HepG2 (cell line): ENCODE results near the gene MRPL28. TPM values are rescaled to one million over a fixed set of nuclear protein-coding genes. Genes with fewer than 3 reads are reported as not detected.

Experiments
- DNMT3B ChIP-seq: conservative IDR thresholded peaks from 2 replicates; pipeline ENCODE4 v1.6.1; 2016; ENCODE audit warnings: missing biosample characterization, control low read depth
- HOXA7 ChIP-seq: sonication (generic); formaldehyde crosslinking; IDR thresholded peaks from 2 replicates; pipeline ENCODE4 v1.8.1; 2022; ENCODE audit warnings: mild to moderate bottlenecking, missing genetic modification reagents, moderate library complexity
- KLF6 ChIP-seq: IDR thresholded peaks from 2 replicates; pipeline ENCODE4 v1.8.0; 2016; ENCODE audit warnings: missing biosample characterization, missing genetic modification reagents
- MIER2 ChIP-seq: IDR thresholded peaks from 2 replicates; pipeline ENCODE4 v1.6.1; 2016; ENCODE audit warnings: missing biosample characterization, missing genetic modification reagents
- NFKBIZ ChIP-seq: IDR thresholded peaks from 2 replicates; pipeline ENCODE4 v1.6.1; 2018; ENCODE audit warnings: missing genetic modification reagents, missing compliant biosample characterization
- NR2C2 ChIP-seq: sonication (generic); formaldehyde crosslinking; IDR thresholded peaks from 2 replicates; pipeline ENCODE4 v1.4.0; 2020; ENCODE audit warnings: missing genetic modification reagents, mild to moderate bottlenecking, moderate library complexity, borderline replicate concordance
- PLRG1 ChIP-seq: fragments of 450-650 bp; conservative IDR thresholded peaks from 2 replicates; pipeline ENCODE4 v1.6.1; 2016
- POGZ ChIP-seq: sonication (generic); formaldehyde crosslinking; IDR thresholded peaks from 2 replicates; pipeline ENCODE4 v1.4.0; 2020; ENCODE audit warnings: mild to moderate bottlenecking, missing genetic modification reagents
- RBM39 ChIP-seq: fragments of 200-400 bp; formaldehyde crosslinking; IDR thresholded peaks from one replicate; pipeline ENCODE4 v1.6.1; 2018; ENCODE audit warnings: antibody characterized with exemption, mild to moderate bottlenecking, low read depth, low read length; ENCODE audit not compliant: poor library complexity, severe bottlenecking
- SALL2 ChIP-seq: sonication (generic); formaldehyde crosslinking; IDR thresholded peaks from 2 replicates; pipeline ENCODE4 v1.8.1; 2023; ENCODE audit warnings: mild to moderate bottlenecking, missing genetic modification reagents, inconsistent platforms
- SMAD9 ChIP-seq: sonication (generic); formaldehyde crosslinking; IDR thresholded peaks from 2 replicates; pipeline ENCODE4 v1.5.1; 2020; ENCODE audit warnings: mild to moderate bottlenecking, missing genetic modification reagents
- TEAD3 ChIP-seq: optimal IDR thresholded peaks from 2 replicates; pipeline ENCODE3; 2016; ENCODE audit warnings: borderline replicate concordance
- THYN1 ChIP-seq: sonication (generic); formaldehyde crosslinking; IDR thresholded peaks from 2 replicates; pipeline ENCODE4 v1.8.1; 2023; ENCODE audit warnings: low read depth, mild to moderate bottlenecking, moderate library complexity, missing genetic modification reagents, borderline replicate concordance
- ZBTB43 ChIP-seq: sonication (generic); formaldehyde crosslinking; conservative IDR thresholded peaks from 2 replicates; pipeline ENCODE4 v1.4.0; 2020; ENCODE audit warnings: missing genetic modification reagents
- ZFP37 ChIP-seq: sonication (generic); formaldehyde crosslinking; IDR thresholded peaks from 2 replicates; pipeline ENCODE4 v1.4.0; 2020; ENCODE audit warnings: missing genetic modification reagents, borderline replicate concordance
- ZNF24 ChIP-seq: fragments of 450-650 bp; IDR thresholded peaks from 2 replicates; pipeline ENCODE4 v1.6.1; 2017; ENCODE audit warnings: antibody characterized with exemption, mild to moderate bottlenecking
- ZNF550 ChIP-seq: sonication (generic); formaldehyde crosslinking; IDR thresholded peaks from 2 replicates; pipeline ENCODE4 v1.4.0; 2020; ENCODE audit warnings: mild to moderate bottlenecking, missing genetic modification reagents, borderline replicate concordance
- ZNF639 ChIP-seq: conservative IDR thresholded peaks from 2 replicates; pipeline ENCODE4 v1.6.1; 2018; ENCODE audit warnings: missing genetic modification reagents
- ZNF670 ChIP-seq: sonication (generic); formaldehyde crosslinking; IDR thresholded peaks from 2 replicates; pipeline ENCODE4 v1.8.0; 2022; ENCODE audit warnings: mild to moderate bottlenecking, missing genetic modification reagents, borderline replicate concordance
- ZNF724P ChIP-seq: sonication (generic); formaldehyde crosslinking; IDR thresholded peaks from 2 replicates; pipeline ENCODE4 v1.8.0; 2022; ENCODE audit warnings: missing genetic modification reagents, borderline replicate concordance
- ZNF761 ChIP-seq: sonication (generic); formaldehyde crosslinking; conservative IDR thresholded peaks from 2 replicates; pipeline ENCODE4 v1.4.0; 2020; ENCODE audit warnings: mild to moderate bottlenecking, missing genetic modification reagents
- polyA plus RNA-seq, 8 experiments: library from polyadenylated mRNA; depleted of rRNA in 3 of 8; stranded (reverse) in 7 of 8; unstranded in 1 of 8; fragments of >200 nt; fragmentation: Illumina TruSeq in 4 of 8; extraction: Trizol in 4 of 8; gene quantifications; 2 replicates each; pipeline versions ENCODE4 v1.2.1 to v1.2.3, GENCODE V29; 2011 to 2016; ENCODE audit warnings: low read depth in 4 of 8, missing spikeins in 1 of 8, mixed read lengths in 1 of 8; ENCODE audit not compliant: insufficient read depth in 1 of 8
- total RNA-seq, 5 experiments: library from RNA; depleted of rRNA; stranded (reverse); fragments of >200 nt; fragmentation: Illumina TruSeq; extraction: Trizol; gene quantifications; 2 replicates each; pipeline ENCODE4 v1.2.3, GENCODE V29; 2016; ENCODE audit warnings: low read depth in 1 of 5
- TF ChIP-seq, protein P1 (sequence below): sonication (generic); formaldehyde crosslinking; IDR thresholded peaks from 2 replicates; pipeline ENCODE4 v1.9.0; 2021; ENCODE audit warnings: mild to moderate bottlenecking, missing genetic modification reagents

Gene MRPL28
- total and polyA plus RNA-seq, 2 of the 13 experiments (the other 11 are each of a cell fraction or from before 2014, with no cell fraction given), result 114 to 135 TPM

- TF ChIP-seq, protein P1, sequence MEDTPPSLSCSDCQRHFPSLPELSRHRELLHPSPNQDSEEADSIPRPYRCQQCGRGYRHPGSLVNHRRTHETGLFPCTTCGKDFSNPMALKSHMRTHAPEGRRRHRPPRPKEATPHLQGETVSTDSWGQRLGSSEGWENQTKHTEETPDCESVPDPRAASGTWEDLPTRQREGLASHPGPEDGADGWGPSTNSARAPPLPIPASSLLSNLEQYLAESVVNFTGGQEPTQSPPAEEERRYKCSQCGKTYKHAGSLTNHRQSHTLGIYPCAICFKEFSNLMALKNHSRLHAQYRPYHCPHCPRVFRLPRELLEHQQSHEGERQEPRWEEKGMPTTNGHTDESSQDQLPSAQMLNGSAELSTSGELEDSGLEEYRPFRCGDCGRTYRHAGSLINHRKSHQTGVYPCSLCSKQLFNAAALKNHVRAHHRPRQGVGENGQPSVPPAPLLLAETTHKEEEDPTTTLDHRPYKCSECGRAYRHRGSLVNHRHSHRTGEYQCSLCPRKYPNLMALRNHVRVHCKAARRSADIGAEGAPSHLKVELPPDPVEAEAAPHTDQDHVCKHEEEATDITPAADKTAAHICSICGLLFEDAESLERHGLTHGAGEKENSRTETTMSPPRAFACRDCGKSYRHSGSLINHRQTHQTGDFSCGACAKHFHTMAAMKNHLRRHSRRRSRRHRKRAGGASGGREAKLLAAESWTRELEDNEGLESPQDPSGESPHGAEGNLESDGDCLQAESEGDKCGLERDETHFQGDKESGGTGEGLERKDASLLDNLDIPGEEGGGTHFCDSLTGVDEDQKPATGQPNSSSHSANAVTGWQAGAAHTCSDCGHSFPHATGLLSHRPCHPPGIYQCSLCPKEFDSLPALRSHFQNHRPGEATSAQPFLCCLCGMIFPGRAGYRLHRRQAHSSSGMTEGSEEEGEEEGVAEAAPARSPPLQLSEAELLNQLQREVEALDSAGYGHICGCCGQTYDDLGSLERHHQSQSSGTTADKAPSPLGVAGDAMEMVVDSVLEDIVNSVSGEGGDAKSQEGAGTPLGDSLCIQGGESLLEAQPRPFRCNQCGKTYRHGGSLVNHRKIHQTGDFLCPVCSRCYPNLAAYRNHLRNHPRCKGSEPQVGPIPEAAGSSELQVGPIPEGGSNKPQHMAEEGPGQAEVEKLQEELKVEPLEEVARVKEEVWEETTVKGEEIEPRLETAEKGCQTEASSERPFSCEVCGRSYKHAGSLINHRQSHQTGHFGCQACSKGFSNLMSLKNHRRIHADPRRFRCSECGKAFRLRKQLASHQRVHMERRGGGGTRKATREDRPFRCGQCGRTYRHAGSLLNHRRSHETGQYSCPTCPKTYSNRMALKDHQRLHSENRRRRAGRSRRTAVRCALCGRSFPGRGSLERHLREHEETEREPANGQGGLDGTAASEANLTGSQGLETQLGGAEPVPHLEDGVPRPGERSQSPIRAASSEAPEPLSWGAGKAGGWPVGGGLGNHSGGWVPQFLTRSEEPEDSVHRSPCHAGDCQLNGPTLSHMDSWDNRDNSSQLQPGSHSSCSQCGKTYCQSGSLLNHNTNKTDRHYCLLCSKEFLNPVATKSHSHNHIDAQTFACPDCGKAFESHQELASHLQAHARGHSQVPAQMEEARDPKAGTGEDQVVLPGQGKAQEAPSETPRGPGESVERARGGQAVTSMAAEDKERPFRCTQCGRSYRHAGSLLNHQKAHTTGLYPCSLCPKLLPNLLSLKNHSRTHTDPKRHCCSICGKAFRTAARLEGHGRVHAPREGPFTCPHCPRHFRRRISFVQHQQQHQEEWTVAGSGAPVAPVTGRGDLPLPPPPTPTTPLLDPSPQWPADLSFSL, result no peak
- TF ChIP-seq MIER2 (CRISPR knock-in tag) (no peak), ZNF550 (CRISPR knock-in tag) (no peak), ZNF761 (CRISPR knock-in tag) (0 out of 2 replicates have a peak, but pooled peaks have one; percentile 67), HOXA7 (no peak), ZFP37 (CRISPR knock-in tag) (no peak), ZNF724P (CRISPR knock-in tag) (peak; percentile 13; the same call in 1 of the 2 replicates), SALL2 (CRISPR knock-in tag) (0 out of 2 replicates have a peak, but pooled peaks have one; percentile 61), NR2C2 (CRISPR knock-in tag) (peak; percentile 37; the same call in 1 of the 2 replicates), NFKBIZ (no peak), PLRG1 (no peak), ZBTB43 (0 out of 2 replicates have a peak, but pooled peaks have one; percentile 61), SMAD9 (no peak), TEAD3 (peak; percentile 73), ZNF670 (CRISPR knock-in tag) (peak; percentile 62; the same call in 1 of the 2 replicates), DNMT3B (CRISPR knock-in tag) (no peak), RBM39 (no peak), ZNF24 (no peak), THYN1 (CRISPR knock-in tag) (no peak), POGZ (CRISPR knock-in tag) (0 out of 2 replicates have a peak, but pooled peaks have one; percentile 35), ZNF639 (CRISPR knock-in tag) (no peak), KLF6 (CRISPR knock-in tag) (no peak)
Measured at GRCh38 chr16:342455-343213, 27.7 kb downstream of the MRPL28 start (continued).
